Neural progenitor cell (in vitro differentiated cells): Measurements from ENCODE around the gene FBXW10B.
"Not testable (repeated sequence)": the region's sequence is repeated elsewhere in the genome, so short reads cannot be mapped to it uniquely, and the experiment has no call there.

Experiments used
- CTCF ChIP-seq: fragments of 200-600 bp; sonication (generic); IDR thresholded peaks from 2 replicates; pipeline ENCODE4 v1.5.1; 2017; ENCODE audit warnings: antibody characterized with exemption, mild to moderate bottlenecking
- EZH2 ChIP-seq: fragments of 200-600 bp; sonication (generic); IDR thresholded peaks from 2 replicates; pipeline ENCODE4 v1.6.1; 2017; ENCODE audit warnings: antibody characterized with exemption, mild to moderate bottlenecking, moderate library complexity

- TF ChIP-seq CTCF, EZH2: not testable (repeated sequence)
Observed at GRCh38 chr17:15623255-15623654, 3.8 kb upstream of the FBXW10B start.
